SJCRH30 (cell line): ENCODE measurements around the gene SETD2. TPM values are rescaled to one million over a fixed set of nuclear protein-coding genes. Genes with fewer than 3 reads are reported as not detected.
"Not testable (repeated sequence)": the region's sequence is repeated elsewhere in the genome, so short reads cannot be mapped to it uniquely, and the experiment has no call there.

Source experiments
- DNase-seq, 2 experiments: peaks; one replicate each; pipeline ENCODE4 v3.0.0-alpha.2; 2015 to 2020
- H3K27ac ChIP-seq: fragments of 250-450 bp; sonication (Bioruptor Pico); 2 replicates; pipeline ENCODE4 v1.5.1; 2020; ENCODE audit warnings: mild to moderate bottlenecking, moderate library complexity
- H3K27me3 ChIP-seq: fragments of 250-450 bp; sonication (Bioruptor Pico); 2 replicates; pipeline ENCODE4 v1.5.1; 2020; ENCODE audit warnings: mild to moderate bottlenecking, moderate library complexity
- H3K36me3 ChIP-seq: fragments of 250-450 bp; sonication (Bioruptor Pico); 2 replicates; pipeline ENCODE4 v1.5.1; 2020; ENCODE audit warnings: mild to moderate bottlenecking, moderate library complexity
- H3K4me1 ChIP-seq: fragments of 250-450 bp; sonication (Bioruptor Pico); 2 replicates; pipeline ENCODE4 v1.5.1; 2020; ENCODE audit warnings: mild to moderate bottlenecking, moderate library complexity
- H3K4me3 ChIP-seq: fragments of 250-450 bp; sonication (Bioruptor Pico); 2 replicates; pipeline ENCODE4 v1.5.1; 2020; ENCODE audit warnings: mild to moderate bottlenecking, moderate library complexity
- H3K9me3 ChIP-seq: fragments of 250-450 bp; sonication (Bioruptor Pico); replicated peaks from 2 replicates; pipeline ENCODE4 v1.5.1; 2020; ENCODE audit warnings: mild to moderate bottlenecking, moderate library complexity
- total RNA-seq: library from RNA; depleted of rRNA; stranded (reverse); fragments of >200 nt; shearing (Covaris generic); gene quantifications from 2 replicates; pipeline ENCODE4 v1.2.3, GENCODE V29; 2014; rRNA removed

The SETD2 gene, protein sequence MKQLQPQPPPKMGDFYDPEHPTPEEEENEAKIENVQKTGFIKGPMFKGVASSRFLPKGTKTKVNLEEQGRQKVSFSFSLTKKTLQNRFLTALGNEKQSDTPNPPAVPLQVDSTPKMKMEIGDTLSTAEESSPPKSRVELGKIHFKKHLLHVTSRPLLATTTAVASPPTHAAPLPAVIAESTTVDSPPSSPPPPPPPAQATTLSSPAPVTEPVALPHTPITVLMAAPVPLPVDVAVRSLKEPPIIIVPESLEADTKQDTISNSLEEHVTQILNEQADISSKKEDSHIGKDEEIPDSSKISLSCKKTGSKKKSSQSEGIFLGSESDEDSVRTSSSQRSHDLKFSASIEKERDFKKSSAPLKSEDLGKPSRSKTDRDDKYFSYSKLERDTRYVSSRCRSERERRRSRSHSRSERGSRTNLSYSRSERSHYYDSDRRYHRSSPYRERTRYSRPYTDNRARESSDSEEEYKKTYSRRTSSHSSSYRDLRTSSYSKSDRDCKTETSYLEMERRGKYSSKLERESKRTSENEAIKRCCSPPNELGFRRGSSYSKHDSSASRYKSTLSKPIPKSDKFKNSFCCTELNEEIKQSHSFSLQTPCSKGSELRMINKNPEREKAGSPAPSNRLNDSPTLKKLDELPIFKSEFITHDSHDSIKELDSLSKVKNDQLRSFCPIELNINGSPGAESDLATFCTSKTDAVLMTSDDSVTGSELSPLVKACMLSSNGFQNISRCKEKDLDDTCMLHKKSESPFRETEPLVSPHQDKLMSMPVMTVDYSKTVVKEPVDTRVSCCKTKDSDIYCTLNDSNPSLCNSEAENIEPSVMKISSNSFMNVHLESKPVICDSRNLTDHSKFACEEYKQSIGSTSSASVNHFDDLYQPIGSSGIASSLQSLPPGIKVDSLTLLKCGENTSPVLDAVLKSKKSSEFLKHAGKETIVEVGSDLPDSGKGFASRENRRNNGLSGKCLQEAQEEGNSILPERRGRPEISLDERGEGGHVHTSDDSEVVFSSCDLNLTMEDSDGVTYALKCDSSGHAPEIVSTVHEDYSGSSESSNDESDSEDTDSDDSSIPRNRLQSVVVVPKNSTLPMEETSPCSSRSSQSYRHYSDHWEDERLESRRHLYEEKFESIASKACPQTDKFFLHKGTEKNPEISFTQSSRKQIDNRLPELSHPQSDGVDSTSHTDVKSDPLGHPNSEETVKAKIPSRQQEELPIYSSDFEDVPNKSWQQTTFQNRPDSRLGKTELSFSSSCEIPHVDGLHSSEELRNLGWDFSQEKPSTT (N-terminal part only)
- total RNA-seq: 35.3 and 38.5 TPM in 2 replicates

DNA sequence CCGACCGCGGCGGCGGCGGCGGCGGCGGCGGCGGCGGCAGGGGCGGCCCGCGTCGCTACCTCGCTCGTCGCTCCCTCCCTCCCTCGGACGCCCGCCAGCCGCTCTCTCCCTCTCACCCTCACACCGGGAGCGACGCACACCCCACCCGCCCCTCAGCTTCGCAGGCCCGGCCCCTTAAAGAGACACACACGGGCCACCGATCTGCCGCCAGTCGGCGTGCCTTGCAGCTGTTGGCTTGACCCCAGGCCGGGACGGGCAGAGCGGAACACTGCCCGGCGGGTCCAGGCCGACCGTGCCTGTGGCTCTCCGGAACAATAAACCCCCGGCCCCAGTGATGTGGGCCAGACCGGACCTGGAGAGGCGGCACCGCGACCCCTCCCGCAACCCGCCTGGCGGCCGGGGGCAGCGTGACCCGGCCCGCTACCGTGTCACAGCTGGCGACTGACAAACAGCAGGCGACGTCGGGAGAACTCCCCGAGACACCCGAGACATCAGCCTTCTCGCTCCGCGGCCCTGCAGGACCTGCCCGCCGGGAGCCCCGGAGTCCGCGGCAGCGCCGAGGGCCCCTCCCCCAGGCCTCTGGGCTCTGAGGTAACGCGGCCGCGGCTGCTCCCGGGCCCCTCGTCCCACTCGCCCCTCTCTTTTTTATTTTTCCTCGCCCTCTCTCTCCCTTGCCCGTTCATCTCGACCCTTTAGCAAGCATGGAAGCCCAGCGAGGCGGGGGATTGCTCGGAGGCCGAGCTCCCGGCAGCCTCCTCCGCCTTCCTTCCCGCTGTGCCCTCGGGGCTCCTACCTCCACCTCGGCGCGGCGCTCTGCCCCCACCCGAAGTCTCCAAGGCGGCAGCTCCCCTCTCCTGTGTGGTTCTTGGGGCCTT lies at the start of gene SETD2:
Gene SETD2 (minus strand): TSS at position 107 of the 875 bp plus-strand sequence. CDS start 189 bp downstream, outside the sequence.
- peak; percentile 93 to 96 for DNase-seq
- Histone ChIP-seq H3K36me3 (peaks cover 3% of the 10 kb centered on the region; the same call in 1 of the 2 replicates), H3K9me3 (no peaks in the 10 kb centered on the region), H3K27me3 (no peaks in the 10 kb centered on the region), H3K27ac (peak within 1 kb of the TSS; percentile 88), H3K4me3 (peak within 1 kb of the TSS; percentile 92), H3K4me1 (peaks cover 7% of the 10 kb centered on the region; the same call in 1 of the 2 replicates)

DNA sequence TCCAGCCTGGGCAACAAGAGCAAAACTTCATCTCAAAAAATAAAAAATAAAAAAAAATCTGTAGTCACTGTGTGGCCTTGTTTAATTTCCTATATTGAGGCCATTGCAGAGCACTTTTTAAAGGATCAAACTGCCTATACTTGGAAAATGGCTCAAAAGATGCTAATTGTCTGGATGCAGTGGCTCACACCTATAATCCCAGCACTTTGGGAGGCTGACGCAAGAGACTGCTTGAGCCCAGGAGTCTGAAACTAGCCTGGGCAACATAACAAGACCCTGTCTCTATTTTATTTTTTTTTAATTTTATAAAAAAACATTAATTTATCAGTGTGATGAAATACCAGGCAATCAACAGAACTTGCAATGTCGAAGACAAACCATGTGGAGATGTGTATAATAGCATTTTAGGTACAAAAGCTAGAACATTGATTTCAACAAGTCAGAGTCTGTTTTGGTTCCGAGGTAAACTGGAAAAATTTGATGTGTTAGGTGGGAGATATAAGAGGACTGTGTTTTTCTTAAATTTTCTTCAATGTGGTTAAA lies 47.0 kb upstream of the SETD2 start:
- DNase-seq: no peak
- no peak overlapping the region for H3K4me3 ChIP-seq
- no peaks in the 10 kb centered on the region for H3K36me3 ChIP-seq
- H3K27ac ChIP-seq: no peak overlapping the region
- no peaks in the 10 kb centered on the region for H3K9me3 ChIP-seq
- no peaks in the 10 kb centered on the region for H3K27me3 ChIP-seq
- no peaks in the 10 kb centered on the region for H3K4me1 ChIP-seq

DNA sequence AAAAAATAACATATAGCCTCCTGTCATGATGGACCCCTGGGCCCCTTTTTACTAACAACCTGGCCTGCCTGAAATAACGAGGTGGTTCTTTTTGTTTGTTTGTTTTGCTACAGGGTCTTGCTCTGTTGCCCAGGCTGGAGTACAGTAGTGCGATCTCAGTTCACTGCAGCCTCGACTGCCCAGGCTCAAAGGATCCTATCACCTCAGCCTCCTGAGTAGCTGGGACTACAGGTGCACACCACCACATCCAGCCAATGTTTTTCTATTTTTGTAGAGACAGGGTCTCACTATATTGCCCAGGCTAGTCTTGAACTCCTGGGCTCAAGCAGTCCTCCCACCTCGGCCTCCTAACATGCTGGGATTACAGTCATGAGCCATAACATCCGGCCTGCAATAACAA lies 42.1 kb upstream of the SETD2 start:
- not testable (repeated sequence) for H3K27me3 ChIP-seq, H3K4me1 ChIP-seq

DNA sequence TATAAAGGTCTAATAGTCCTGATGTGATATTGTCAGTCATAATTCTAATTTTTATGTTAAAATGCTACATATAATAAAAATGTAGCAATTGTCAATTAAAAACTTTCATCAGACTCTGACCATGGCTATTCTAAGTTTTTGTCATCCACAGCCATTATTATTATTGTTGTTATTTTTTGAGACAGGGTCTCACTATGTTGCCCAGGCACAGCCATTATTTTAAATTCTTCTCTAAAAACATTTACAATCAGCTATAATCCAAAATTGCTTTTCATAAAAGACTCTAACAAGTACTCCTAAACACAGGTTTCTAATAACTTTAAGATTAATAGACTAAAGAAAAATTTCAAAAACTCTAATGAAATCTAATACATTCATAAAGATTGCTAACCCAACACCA lies 41.0 kb upstream of the SETD2 start:
- Histone ChIP-seq H3K9me3 (no peaks in the 10 kb centered on the region), H3K36me3 (no peaks in the 10 kb centered on the region), H3K4me1 (no peaks in the 10 kb centered on the region), H3K27me3 (no peaks in the 10 kb centered on the region), H3K27ac (no peak overlapping the region), H3K4me3 (no peak overlapping the region)
- no peak for DNase-seq

More for the DNA sequence above, 42.1 kb upstream of the SETD2 start:
- not testable (repeated sequence) for H3K27ac ChIP-seq, DNase-seq, H3K4me3 ChIP-seq, H3K36me3 ChIP-seq, H3K9me3 ChIP-seq

DNA sequence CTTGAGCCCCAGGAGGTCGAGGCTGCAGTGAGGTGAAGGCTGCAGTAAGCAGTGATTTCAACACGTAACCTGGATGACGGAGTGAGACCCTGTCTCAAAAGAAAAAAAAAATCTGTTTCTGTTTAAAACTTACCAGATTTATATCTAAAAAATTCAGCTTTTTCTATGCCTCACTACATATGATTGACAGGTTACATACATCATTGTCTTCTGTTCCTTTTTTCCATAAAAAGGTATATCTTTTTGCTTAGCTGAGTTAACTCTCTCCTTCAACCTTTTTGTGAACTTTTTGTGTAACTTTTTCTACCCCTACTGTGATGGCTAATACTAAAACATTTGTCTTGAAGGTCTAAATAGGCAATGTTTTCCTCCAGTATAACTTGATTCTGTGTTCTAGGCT lies 38.6 kb upstream of the SETD2 start:
- H3K9me3 ChIP-seq: no peaks in the 10 kb centered on the region
- no peaks in the 10 kb centered on the region for H3K36me3 ChIP-seq
- DNase-seq: no peak
- H3K27me3 ChIP-seq: no peaks in the 10 kb centered on the region
- H3K27ac ChIP-seq: no peak overlapping the region
- H3K4me3 ChIP-seq: no peak overlapping the region
- H3K4me1 ChIP-seq: no peaks in the 10 kb centered on the region

DNA sequence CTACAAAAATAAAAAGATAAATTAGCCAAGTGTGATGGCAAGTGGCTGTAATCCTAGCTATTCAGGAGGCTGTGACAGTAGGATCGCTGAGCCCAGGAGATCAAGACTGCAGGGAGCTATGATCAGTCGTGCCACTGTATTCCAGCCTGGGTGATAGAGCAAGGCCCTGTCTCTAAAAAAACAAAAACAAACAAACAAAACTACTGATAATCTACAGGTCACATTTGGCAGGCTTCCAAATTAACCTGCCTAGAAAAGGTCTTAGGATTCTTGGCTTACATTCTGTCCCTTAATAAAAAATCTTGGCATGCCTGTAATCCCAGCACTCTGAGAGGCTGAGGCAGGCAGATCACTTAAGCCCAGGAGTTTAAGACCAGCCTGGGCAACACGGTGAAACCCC lies 33.4 kb upstream of the SETD2 start:
- no peaks in the 10 kb centered on the region for H3K36me3 ChIP-seq
- no peak overlapping the region for H3K4me3 ChIP-seq
- no peaks in the 10 kb centered on the region for H3K27me3 ChIP-seq
- DNase-seq: no peak
- H3K9me3 ChIP-seq: no peaks in the 10 kb centered on the region
- H3K27ac ChIP-seq: no peak overlapping the region
- no peaks in the 10 kb centered on the region for H3K4me1 ChIP-seq

DNA sequence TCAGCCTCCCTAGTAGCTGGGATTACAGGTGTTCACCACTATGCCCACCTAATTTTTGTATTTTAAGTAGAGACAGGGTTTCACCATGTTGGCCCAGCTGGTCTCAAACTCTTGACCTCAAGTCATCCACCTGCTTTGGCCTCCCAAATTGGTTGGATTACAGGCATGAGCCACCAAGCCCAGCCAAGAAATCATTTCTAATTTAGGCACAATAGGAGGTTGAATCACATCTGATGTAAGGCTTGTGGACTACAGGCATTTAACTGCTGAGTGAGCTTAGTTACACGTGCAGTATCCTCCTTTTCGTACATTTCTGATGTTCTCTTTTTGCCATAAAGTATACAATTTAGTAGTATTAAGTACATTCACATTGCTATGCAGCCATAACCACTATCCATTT lies 31.1 kb upstream of the SETD2 start:
- Histone ChIP-seq H3K27ac (no peak overlapping the region), H3K4me1 (no peaks in the 10 kb centered on the region), H3K4me3 (no peak overlapping the region), H3K36me3 (no peaks in the 10 kb centered on the region), H3K27me3 (no peaks in the 10 kb centered on the region), H3K9me3 (no peaks in the 10 kb centered on the region)
- no peak for DNase-seq

DNA sequence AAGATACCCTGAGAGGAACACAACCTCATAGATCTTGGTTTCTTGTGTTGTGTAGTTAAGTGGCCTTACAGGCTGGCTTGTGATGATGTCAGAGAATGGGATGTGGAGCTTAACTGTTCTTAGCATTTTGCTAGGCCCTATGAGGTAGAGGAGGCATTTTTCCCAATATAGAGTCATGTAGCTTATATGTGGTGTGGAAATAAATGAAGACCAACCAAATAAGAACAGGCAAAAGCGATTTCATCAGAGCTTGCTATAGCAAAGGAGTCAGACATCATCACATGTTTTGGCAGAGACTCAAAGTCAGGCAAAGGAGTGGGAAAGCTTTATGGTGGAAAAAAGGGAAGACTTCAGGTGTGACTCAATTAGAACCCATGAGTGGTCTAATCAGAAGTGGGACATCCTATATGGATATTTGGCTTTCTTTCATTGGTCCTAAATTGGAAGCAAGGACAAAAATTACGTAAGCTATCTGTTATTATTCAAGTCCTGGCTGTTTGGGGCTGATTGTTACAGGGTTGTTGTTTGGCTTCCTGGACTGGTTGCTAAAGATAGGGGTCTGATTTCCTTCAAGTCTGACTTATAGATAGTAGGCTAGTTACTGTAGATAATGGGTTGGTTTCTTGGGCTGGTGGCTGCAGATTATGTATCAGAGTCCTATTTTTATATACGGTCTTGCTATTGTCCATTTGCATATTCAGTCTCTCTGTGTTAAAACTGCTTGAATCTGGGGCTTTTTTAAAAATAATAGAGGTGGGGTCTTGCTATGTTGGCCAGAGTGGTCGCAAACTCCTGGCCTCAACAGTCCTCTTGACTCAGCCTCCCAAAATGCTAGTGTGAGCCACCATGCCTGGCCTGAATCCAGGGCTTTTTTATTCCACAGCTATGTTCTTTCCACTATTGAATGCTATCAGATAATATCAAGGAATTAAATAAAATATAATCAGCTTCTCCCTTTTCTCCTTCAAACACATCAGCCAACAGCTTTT lies 30.3 kb upstream of the SETD2 start:
- H3K27me3 ChIP-seq: no peaks in the 10 kb centered on the region
- H3K4me3 ChIP-seq: no peak overlapping the region
- no peaks in the 10 kb centered on the region for H3K4me1 ChIP-seq
- H3K9me3 ChIP-seq: no peaks in the 10 kb centered on the region
- no peak for DNase-seq
- no peak overlapping the region for H3K27ac ChIP-seq
- no peaks in the 10 kb centered on the region for H3K36me3 ChIP-seq

DNA sequence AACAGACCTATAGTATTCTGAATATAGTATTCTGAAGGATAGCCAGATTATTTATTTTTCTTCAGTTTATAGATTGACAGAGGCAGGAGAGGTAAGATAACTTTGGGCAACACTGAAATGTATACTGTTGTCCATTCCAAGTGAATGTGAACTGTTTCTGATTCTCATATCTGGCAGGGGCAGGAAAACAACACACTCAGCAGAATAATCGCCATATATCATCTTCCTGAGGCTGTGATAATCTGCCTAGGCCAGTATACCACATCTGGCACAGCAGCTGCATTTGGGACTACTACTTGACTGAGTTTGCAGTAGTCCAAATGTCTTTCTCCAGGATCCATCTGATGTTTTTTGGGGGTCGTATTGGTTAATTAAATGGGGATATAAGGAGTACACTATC lies 22.4 kb upstream of the SETD2 start:
- H3K4me1 ChIP-seq: no peaks in the 10 kb centered on the region
- H3K4me3 ChIP-seq: no peak overlapping the region
- no peaks in the 10 kb centered on the region for H3K27me3 ChIP-seq
- no peaks in the 10 kb centered on the region for H3K9me3 ChIP-seq
- no peak overlapping the region for H3K27ac ChIP-seq
- no peak for DNase-seq
- no peaks in the 10 kb centered on the region for H3K36me3 ChIP-seq

DNA sequence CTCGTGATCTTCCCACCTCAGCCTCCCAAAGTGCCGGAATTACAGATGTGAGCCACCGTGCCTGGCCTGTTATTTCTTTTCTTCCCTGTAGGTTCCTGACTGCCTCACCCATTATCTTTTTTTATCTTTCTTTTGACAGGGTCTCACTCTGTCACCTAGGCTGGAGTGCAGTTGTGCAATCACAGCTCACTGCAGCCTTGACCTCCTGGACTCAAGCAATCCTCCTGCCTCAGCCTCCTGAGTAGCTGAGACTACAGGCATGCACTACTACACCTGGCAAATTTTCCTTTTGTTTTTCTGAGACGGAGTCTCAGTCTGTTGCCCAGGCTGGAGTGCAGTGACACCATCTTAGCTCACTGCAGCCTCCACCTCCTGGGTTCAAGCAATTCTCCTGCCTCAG lies 17.8 kb upstream of the SETD2 start:
- H3K4me3 ChIP-seq, H3K36me3 ChIP-seq: not testable (repeated sequence)

DNA sequence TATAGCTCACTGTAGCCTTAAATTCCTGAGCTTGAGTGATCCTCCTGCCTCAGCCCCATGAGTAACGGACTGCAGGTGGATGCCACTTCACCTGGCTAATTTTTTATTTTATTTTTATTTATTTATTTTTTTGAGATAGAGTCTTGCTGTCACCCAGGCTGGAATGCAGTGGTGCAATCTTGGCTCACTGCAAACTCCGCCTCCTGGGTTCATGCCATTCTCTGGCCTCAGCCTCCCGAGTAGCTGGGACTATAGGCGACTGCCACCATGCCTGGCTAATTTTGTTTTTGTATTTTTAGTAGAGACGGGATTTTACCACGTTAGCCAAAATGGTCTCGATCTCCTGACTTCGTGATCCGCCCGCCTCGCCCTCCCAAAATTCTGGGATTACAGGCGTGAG lies 16.1 kb upstream of the SETD2 start:
- not testable (repeated sequence) for H3K27me3 ChIP-seq, DNase-seq, H3K4me3 ChIP-seq, H3K36me3 ChIP-seq, H3K4me1 ChIP-seq, H3K27ac ChIP-seq, H3K9me3 ChIP-seq

More for the DNA sequence above, 17.8 kb upstream of the SETD2 start:
- not testable (repeated sequence) for H3K4me1 ChIP-seq, DNase-seq, H3K27me3 ChIP-seq, H3K27ac ChIP-seq, H3K9me3 ChIP-seq

DNA sequence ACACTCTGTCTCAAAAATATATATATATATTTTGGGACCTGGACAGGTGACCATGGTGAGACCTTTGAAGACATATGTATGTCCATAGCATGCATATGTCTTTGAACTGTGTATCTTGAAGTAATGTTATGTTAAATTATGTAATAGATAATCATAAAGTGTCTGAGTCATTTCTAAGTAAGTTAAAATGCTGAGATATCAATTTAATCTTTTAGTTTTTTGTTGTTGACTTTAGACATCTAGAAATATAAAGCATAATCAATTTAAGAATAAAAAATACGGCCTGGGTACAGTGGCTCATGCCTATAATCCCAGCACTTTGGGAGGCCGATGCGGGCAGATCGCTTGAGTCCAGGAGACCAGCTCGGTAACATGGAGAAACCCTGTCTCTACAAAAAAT lies 12.7 kb upstream of the SETD2 start:
- Histone ChIP-seq H3K4me3 (no peak overlapping the region), H3K9me3 (no peaks in the 10 kb centered on the region), H3K27ac (no peak overlapping the region), H3K27me3 (no peaks in the 10 kb centered on the region), H3K4me1 (no peaks in the 10 kb centered on the region), H3K36me3 (peaks cover 2% of the 10 kb centered on the region; the same call in 1 of the 2 replicates)
- no peak for DNase-seq
